IPS DF 4.7 (cell line): ENCODE results near the gene FAM72A.
"Not testable (repeated sequence)": the region's sequence is repeated elsewhere in the genome, so short reads cannot be mapped to it uniquely, and the experiment has no call there.

Experiments used
- DNase-seq: peaks from one replicate; pipeline ENCODE4 v3.0.0-alpha.2; 2013; ENCODE audit warnings: low spot score; ENCODE audit errors: extremely low read depth

The FAM72A gene

DNA sequence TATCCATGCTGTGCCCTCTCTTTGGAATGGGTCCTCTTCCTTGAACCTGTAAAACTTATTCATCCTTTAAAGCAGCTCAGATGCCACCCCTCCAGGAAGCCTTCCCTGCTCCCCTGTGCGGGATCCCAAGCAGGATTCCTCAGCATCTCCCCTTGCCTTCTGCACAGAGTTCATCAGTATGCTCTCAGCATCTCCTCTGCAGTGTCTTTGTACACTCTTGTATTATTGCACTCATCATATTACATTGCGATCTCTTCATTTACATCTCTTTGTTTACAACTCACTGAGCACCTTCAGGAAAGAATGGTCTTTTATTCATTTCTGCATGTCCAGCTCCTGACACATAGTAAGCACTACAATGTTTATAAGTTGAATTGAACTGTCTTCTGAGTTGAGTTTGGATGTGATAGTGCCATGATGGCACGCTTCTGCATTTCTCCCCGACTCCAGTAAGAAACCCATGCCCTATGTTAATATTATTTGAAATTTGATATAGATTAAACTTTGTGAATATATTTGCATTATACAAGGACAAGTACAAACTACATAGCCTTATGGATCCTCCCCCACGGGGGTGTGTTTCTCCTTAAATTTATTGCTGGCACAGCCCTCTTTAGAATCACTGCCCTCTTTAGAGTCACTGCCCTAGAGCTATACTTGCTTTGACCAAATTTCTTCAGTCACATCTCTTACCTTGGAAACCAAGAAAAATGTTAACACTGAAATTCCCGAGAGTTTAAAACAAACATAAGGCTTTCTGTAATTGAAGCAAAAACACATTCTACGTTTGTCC, 13.2 kb upstream of the FAM72A start:
- DNase-seq: not testable (repeated sequence)

DNA sequence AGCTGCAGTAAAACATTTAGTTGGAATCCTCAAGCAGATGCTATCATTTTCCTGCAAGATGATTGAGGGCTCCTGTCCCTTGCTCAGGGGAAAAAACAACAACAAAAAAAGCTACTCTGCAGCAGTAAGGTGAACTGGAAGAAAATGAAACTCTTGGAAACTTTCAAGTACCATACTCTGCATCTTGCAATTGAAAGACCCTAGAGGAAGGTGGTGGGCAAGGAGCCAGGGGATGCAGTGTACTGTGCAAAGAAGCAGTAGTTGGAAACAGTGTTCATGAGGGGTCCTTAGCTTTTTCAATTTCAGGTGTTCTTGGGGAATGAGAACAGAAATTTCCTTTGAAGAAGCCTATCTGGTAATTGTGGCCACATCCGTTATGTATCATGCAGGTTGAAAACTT, 8.2 kb upstream of the FAM72A start:
- not testable (repeated sequence) for DNase-seq

DNA sequence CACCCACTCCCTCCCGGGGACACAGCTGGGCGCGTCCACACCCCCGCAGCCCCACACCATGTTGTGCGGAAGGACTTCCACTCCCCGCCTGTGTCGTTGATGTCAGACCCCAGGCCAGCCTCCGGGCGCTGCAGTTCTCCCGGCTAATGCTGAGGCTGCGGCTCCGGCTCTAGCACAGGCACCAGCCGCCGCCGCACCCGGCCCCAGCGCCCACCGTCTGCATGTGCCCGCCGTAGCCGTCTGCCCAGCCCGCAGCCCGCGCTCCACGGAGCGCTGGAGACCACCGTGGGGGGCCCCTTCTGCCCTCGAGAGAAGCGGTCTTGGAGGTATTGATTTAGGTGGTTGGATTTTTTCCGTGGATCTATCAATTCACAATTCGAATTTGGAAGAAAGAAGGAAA, 2.9 kb upstream of the FAM72A start:
- not testable (repeated sequence) for DNase-seq

GRCh38 chr1:206204871-206205270, 2.2 kb upstream of the FAM72A start:
- DNase-seq: not testable (repeated sequence)

DNA sequence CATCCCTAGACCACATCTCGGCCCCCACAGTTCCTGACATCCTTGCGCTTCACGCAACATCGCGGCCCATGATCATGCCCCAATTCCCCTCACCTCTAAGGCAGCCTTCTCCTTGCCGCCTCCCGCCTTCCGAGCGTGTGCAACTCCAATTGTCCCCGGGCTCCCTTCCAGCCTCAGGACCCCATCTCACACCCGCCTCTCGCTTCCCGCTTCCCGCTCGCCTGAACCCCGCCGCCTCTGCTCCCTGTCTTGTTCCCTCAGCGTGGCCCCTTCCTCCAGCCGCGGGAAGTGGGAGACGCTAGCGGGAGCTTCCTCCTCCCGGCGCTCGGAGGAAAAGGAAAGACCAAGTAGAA, 1.5 kb upstream of the FAM72A start:
- not testable (repeated sequence) for DNase-seq

GRCh38 chr1:206203364-206204158, 922 bp upstream of the FAM72A start, which contains the start of gene SRGAP2:
TSS of gene SRGAP2 (plus strand) at chr1:206203541. CDS start at chr1:206205971, 2,430 bp downstream.
- DNase-seq: not testable (repeated sequence)

DNA sequence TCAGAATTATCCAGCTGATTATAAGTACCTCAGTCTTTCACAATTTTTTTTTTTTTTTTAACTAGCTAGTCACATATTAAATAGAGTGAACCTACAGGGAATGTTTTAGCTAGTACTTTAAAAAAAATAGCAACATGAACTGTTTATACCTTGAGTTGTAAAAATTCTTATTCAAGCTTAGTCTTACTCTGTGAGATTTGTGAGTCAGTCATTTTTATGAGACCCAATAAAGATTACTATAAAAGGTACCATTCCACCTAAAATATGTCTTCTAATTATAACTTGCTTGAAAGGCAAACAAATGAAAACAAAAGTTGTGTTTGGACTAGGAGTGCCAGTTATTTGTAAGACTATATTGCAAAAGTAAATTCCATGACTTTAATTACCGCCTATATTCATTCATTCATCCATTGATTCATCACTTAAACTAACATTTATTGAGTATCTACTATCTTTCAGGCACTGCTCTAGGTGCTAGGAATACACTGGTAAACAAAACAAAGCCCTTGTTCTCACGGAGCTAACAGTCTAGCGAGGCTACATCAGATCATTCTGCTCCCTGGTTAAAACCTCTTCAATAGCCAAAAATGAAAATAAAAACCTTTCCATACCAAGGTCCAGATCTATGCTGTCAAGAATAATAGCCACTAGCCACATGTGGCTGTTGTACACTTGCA, 5.8 kb downstream of the FAM72A start:
- DNase-seq: not testable (repeated sequence)

DNA sequence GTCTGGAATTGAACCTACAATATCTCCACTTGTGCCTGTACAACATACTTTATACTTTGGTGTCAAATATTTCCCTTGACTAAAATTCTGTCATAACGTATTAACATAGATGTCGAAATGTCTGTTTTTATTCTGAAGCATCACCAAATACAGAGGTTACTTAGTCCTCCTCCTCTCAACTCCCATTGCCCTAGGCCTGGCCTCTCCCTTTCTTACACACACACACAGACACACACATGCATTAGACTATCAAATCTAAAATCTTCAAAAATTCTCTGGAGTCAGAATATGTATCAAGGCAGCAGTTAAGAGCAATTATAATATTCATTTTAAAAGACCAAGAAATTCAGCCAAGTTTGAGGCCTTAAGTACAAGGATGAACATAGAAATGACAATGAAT, 7.5 kb downstream of the FAM72A start:
- not testable (repeated sequence) for DNase-seq

DNA sequence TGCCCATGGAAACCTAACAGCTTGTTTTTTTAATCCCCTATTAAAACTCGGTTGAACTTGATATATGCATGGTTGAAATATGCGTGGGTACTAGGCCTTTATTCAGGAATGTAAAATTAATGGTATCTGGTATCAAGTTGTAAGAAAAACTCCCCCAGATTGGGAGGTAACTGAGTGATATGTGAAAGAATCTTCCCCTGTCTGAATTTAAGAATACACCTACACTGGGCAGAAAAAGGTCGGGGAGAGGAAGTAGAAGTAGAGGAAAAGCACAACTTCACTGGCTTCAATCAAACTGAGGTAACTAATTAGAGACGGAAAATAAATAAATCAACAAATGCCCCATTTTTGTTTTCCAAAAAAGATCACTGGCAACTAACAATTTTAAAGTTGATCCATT, 15.8 kb downstream of the FAM72A start:
- not testable (repeated sequence) for DNase-seq

- not testable (repeated sequence) for DNase-seq
Observed at GRCh38 chr1:206185778-206186177, 16.9 kb downstream of the FAM72A start.

GRCh38 chr1:206183788-206184187, 18.9 kb downstream of the FAM72A start:
- not testable (repeated sequence) for DNase-seq

- DNase-seq: not testable (repeated sequence)
Observed at GRCh38 chr1:206182368-206183317, 20.0 kb downstream of the FAM72A start.

DNA sequence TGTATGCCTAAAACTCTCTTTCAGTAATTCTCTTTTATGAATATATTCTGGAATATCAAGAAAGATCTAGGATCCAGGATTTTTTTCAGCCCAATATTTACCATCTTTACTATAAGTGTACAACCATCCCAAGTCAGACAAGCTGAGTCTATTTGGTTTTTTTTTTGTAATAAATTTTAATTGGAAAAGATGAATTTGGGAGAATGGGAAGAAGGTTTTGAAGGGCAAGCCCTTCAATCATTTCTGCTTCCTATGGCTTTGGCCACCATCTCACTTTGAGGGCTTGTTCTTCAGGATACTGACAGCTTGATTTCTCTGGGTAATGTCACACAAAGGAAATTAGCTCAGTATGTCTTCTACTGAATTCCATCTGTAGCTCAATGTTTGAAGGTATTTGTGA, 23.0 kb downstream of the FAM72A start:
- DNase-seq: not testable (repeated sequence)

GRCh38 chr1:206178061-206178989, 24.3 kb downstream of the FAM72A start:
- not testable (repeated sequence) for DNase-seq

GRCh38 chr1:206176114-206176502, 26.5 kb downstream of the FAM72A start:
- not testable (repeated sequence) for DNase-seq

DNA sequence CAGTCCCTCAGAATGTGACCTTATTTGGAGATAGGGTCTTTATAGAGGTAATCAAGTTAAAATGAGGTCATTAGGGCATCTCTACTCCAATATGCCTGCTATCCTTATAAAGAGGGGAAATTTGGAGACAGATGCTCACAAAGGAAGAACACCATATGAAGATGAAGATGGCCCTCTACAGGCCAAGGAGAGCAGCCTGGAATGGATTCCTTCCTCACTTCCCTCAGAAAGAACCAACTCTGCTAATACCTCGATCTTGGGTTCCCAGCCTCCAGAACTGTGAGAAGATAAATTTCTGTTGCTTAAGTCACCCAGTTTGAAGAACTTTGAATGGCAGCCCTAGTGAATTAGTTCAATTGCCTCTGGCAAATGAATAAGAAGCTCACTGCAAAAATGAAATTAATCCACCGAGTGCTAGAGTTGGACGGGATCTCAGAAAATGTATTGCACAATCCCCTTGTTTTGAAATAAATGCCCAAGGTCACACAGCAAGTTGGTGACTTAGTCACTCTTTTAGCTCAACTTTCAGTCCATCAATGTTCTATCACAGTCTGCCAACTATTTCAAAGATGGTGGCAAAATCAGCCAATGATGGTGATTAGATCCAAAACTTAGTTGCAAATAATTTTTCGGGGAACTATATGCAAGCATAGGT, 27.1 kb downstream of the FAM72A start:
- DNase-seq: not testable (repeated sequence)

GRCh38 chr1:206174182-206174868, 28.3 kb downstream of the FAM72A start:
- DNase-seq: not testable (repeated sequence)

GRCh38 chr1:206173110-206173719, 29.4 kb downstream of the FAM72A start:
- not testable (repeated sequence) for DNase-seq
